Measurements from ENCODE around the gene CALML3.

DNA sequence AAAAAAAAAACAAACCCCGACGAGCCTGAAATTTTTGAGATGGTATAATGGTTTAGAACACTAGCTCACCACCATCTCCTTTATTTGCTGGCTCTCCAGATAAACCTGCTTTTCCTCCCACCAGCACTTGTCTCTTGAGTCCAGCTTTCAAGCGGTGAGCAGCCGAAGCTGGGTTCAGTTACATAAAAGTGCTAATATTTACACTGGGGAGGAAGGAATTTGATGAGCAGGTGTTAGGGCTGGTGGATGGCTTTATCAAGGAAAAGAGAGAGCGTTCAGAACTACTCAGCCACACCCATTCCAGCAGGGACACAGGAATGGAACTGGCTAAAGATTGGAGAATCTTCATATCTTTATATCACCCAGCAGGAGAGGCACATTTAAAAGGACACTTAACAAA is 6.6 kb upstream of the CALML3 start:
- TF ChIP-seq POLR2A (IDR thresholded peaks at IDR 0.05) (no peak), POLR2AphosphoS5 (IDR thresholded peaks at IDR 0.05) (no peak), EP300 (IDR thresholded peaks at IDR 0.05) (no peak)
- TF ChIP-seq, protein P1, sequence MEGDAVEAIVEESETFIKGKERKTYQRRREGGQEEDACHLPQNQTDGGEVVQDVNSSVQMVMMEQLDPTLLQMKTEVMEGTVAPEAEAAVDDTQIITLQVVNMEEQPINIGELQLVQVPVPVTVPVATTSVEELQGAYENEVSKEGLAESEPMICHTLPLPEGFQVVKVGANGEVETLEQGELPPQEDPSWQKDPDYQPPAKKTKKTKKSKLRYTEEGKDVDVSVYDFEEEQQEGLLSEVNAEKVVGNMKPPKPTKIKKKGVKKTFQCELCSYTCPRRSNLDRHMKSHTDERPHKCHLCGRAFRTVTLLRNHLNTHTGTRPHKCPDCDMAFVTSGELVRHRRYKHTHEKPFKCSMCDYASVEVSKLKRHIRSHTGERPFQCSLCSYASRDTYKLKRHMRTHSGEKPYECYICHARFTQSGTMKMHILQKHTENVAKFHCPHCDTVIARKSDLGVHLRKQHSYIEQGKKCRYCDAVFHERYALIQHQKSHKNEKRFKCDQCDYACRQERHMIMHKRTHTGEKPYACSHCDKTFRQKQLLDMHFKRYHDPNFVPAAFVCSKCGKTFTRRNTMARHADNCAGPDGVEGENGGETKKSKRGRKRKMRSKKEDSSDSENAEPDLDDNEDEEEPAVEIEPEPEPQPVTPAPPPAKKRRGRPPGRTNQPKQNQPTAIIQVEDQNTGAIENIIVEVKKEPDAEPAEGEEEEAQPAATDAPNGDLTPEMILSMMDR (IDR thresholded peaks at IDR 0.05), result no peak
